Myocyte (in vitro differentiated cells): ENCODE measurements around the gene SHANK3. TPM values are rescaled to one million over a fixed set of nuclear protein-coding genes. Genes with fewer than 3 reads are reported as not detected.
"Not testable (repeated sequence)": the region's sequence is repeated elsewhere in the genome, so short reads cannot be mapped to it uniquely, and the experiment has no call there.

Source experiments
- DNase-seq: peaks from one replicate; pipeline ENCODE4 v3.0.0-alpha.2; 2012; ENCODE audit warnings: low read depth
- total RNA-seq: library from RNA; depleted of rRNA; stranded (reverse); fragments of >200 nt; gene quantifications from 2 replicates; pipeline ENCODE4 v1.2.3, GENCODE V29; 2014

The SHANK3 gene
- total RNA-seq, 1 donor from 2014 or later, result 0.32 TPM

DNA sequence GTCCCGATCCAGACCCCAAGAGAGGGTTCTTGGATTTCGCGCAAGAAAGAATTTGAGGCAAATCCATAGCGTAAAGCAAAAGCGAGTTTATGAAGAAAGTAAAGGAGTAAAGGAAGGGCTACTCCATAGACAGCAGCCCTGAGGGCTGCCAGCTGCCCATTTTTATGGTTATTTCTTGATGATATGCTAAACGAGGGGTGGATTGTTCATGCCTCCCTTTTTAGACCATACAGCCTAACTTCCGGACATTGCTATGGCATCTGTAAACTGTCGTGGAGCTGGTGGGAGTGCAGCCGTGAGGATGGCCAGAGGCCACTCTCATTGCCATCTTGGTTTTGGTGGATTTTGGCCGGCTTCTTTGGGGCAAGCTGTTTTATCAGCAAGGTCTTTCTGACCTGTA, 19.4 kb upstream of the SHANK3 start:
- DNase-seq, result no peak

DNA sequence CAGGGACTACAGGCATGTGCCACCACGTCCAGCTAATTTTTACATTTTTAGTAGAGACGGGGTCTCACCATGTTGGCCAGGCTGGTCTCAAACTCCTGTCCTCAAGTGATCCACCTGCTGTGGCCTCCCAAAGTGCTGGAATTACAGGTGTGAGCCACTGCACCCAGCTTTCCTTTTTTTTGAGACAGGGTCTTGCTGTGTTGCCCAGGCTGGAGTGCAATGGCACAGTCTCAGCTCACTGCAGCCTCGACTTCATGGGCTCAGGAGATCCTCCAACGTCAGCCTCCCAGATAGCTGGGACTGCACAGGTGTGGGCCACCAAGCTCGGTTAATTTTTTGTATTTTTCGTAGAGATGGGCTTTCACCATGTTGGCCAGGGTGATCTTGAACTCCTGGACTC, 18.0 kb upstream of the SHANK3 start:
- not testable (repeated sequence) for DNase-seq

DNA sequence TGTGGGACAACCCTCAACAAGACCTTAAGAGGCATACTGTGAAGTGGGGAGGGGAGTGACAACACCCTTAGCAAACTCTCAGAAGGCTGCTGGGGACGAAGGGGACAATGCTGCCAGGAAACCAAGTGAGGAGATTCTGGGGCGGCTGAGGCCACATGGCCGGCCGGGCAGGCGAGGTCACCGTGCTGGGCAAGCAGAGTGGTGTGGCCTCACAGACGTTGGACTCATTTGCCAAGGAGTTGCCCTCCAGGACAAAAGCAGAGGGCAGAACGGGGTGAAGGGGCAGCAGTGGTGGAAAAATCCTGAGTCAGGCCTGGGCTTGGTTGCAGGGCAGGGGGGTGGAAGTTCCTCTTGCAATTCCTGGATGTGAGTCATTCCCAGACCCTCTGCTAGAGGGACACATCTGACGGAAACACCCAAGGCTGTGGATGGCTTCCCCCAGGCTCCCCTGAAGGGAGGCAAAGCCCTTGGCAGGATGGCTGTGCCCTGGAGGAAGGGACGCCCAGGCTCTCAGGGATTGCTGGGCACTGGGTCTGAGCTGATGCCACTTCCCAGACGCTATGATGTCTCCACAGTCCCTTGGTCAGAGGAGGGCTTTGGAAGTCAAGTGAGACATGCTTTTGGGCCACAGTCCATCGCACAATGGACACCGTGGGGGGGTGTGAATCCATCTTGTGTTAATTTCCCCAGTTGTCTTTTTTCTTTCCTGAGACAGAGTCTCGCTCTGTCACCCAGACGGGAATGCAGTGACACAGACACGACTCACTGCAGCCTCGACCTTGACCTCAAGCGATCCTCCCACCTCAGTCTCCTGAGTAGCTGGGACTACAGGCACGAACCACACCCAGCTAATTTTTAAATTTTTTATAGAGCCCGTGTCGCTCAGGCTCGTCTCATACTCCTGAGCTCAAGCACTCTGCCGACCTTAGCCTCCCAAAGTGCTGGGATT, 16.2 kb upstream of the SHANK3 start:
- DNase-seq, result peak; percentile 33

DNA sequence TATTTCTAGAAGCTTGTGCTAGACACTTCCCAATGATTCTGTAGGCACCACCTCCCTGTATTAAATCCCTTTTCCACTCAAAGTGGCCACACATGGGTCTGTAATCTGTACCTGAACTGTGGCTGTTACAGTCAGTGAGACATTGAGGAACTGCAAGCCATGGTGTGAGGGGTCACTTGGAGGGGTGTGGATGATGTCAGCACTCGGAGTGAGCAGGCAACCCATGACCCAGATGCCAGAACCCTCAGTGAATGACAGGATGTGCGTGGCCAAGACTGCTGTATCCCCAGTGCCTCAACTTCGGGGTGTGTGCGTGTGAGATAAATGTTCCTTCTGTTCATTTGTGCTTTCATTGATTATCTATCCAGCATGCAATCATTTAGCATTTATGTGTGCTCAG, 14.7 kb upstream of the SHANK3 start:
- no peak for DNase-seq

DNA sequence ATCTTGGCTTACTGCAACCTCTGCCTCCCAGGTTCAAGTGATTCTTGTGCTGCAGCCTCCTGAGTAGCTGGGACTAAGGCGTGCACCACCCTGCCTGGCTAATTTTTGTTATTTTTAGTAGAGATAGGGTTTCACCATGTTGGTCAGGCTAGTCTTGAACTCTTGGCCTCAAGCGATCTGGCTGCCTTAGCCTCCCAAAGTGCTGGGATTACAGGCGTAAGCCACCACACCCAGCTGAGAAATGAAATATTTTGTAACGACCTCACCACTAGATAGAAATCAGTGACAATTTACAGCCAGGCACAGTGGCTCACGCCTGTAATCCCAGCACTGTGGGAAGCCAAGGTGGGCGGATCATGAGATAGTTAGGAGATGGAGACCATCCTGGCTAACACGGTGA, 12.9 kb upstream of the SHANK3 start:
- DNase-seq, result not testable (repeated sequence)

- DNase-seq, result no peak
Measured at GRCh38 chr22:50660306-50660705, 12.3 kb upstream of the SHANK3 start.

GRCh38 chr22:50665212-50665611, 7.4 kb upstream of the SHANK3 start:
- DNase-seq, result no peak

DNA sequence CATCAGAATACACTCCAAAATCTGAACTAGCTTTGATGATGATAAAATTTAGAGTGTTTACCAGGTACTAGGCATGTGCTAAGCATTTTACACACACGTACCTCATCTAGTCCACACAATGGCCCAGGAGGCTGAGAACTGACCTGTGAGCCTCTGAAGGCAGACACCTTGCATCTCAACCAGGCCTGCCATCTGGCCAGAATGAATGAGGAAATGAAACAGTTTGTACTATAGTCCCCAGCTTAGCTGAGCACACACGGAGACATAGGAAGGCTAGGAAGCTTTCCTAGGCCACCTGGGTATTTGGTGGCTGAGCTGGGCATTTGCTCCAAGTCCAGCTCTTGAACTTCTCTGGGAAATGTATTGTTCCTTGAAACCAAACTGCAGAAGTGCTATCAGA, 6.9 kb upstream of the SHANK3 start:
- peak; percentile 7 for DNase-seq

DNA sequence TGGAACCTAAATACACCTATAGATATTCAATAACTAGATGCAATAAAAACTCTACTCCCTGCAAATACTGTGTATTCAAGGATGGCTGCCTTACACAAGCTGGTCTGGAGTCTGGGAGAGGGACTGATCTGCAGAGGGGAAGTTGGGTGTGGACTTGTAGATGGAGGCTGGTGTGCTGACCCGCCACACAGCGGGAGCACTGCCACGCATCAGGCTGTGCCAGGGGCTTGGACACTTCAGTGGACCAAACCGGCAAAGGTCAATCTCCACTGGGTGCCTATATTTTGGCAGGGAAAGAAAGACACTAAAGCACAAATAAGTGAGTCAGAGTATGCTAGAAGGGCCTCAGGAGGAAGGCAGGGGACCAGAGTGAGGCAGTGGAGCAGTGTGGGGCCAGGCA, 2.1 kb upstream of the SHANK3 start:
- no peak for DNase-seq

- no peak for DNase-seq
Measured at GRCh38 chr22:50670914-50671538, 1.6 kb upstream of the SHANK3 start.

DNA sequence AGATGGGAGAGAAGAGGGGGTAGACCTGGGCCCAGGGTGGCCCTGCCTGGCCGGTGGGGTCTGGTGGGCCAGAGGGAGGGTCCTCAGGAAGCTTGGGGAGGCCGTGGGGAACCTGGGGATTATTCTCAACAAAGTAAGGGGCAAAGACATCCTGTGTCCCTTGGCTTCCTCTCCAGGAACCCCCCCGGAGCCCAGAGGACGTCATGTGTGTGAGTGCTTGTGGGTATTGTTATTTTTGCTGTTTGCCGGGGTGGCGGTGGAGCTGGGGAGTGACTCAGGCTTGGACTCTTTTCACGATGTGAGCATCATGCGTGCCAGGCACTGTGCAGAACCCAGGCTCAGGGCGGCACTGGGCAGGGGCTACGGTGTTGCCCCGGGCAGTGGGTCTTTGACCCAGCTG, 982 bp upstream of the SHANK3 start:
- no peak for DNase-seq

DNA sequence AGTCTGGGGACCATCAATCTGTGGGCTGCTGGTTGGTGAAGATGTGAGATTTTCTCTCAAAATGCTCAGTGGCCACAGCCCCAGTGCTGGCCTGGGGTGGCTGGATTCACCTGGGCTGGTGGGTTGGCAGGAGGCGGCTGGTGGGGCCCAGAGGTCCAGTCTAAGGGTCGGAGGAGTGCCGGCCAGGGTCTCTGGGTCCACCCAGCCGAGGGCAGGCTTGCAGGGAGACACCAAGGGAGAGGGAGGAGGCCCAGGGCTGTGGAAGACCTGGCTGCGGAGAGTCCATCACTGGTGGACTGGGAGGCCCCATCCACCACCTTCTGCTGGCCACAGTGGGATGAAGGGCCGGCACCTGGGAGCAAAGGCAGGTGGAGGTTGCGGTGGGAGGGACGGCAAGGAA, 582 bp upstream of the SHANK3 start:
- DNase-seq, result no peak

- no peak for DNase-seq
Measured at GRCh38 chr22:50673231-50674129, 857 bp downstream of the SHANK3 start.

GRCh38 chr22:50674130-50674500, 1.5 kb downstream of the SHANK3 start:
- DNase-seq, result no peak

GRCh38 chr22:50674606-50675552, 2.3 kb downstream of the SHANK3 start:
- DNase-seq, result no peak

DNA sequence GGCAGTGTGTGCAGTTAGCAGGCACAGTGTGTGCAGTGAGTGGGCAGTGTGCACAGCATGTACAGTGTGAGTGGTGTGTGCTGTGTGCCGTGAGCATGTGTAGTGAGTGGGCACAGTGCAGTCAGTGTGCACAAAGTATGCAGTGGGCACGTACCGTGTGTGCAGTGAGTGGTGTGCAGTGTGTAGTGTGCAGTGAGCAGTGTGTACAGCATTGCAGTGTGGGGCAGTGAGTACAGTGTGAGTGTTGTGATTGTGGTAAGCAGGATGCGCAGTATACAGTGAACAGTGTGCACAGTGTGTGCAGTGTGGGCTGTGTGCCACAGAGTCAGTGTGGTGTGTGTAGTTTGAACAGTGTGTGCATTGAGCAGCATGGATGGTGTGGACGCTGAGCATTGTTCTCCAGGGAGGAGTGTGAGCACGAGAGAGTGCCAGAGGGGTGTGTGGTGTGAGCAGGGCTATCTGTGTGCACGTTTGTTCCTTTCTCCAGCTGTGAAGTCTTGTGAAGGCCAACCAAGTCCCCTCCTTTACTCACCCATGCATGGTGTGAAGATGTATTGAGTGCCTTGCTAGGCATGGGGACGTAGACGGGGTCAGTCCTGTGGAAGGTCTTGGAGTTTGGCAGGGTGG, 3.0 kb downstream of the SHANK3 start:
- no peak for DNase-seq

GRCh38 chr22:50676180-50676636, 3.6 kb downstream of the SHANK3 start:
- DNase-seq, result peak; percentile 62

- DNase-seq, result no peak
Measured at GRCh38 chr22:50676661-50677492, 4.3 kb downstream of the SHANK3 start.
